Stomach (tissue), 9 donors: ENCODE data around the gene MAN1B1. TPM values are rescaled to one million over a fixed set of nuclear protein-coding genes. Genes with fewer than 3 reads are reported as not detected.
A peak's percentile ranks its signal among the peaks of the same experiment; 100 is the strongest.

Experiments used
- DNase-seq, 2 donors: peaks; one replicate each; pipeline versions ENCODE4 v3.0.0 to v3.0.0-alpha.2; 2013 to 2019
- H3K27ac ChIP-seq, 5 donors: fragments of 200-600 bp in 4 of 5; sonication (generic) in 4 of 5; one replicate each; pipeline ENCODE4 v1.5.1; 2013 to 2019; ENCODE audit warnings: mild to moderate bottlenecking in 1 of 5, moderate library complexity in 1 of 5
- H3K27me3 ChIP-seq, 3 donors: fragments of 200-600 bp; sonication (generic); one replicate each; pipeline ENCODE4 v1.5.1; 2017 to 2019; ENCODE audit warnings: mixed run types in 1 of 3
- H3K36me3 ChIP-seq, 4 donors: fragments of 200-600 bp; sonication (generic); 1 replicate in 3 of 4; 2 replicates in 1 of 4; pipeline ENCODE4 v1.5.1; 2016 to 2019
- H3K4me1 ChIP-seq, 4 donors: fragments of 200-600 bp; sonication (generic); one replicate each; pipeline ENCODE4 v1.5.1; 2016 to 2019
- H3K4me3 ChIP-seq, 4 donors: fragments of 200-600 bp; sonication (generic) in 3 of 4; one replicate each; pipeline ENCODE4 v1.5.1; 2016 to 2019; ENCODE audit warnings: mild to moderate bottlenecking in 1 of 4
- H3K9me3 ChIP-seq, 4 donors: fragments of 200-600 bp; sonication (generic); one replicate each; pipeline ENCODE4 v1.5.1; 2016 to 2019
- EP300 ChIP-seq: sonication (generic); formaldehyde crosslinking; IDR thresholded peaks from one replicate; pipeline ENCODE4 v1.6.1; 2017; ENCODE audit warnings: antibody characterized with exemption
- POLR2A ChIP-seq, 4 donors: fragments of 450-650 bp; IDR thresholded peaks; one replicate each; pipeline ENCODE4 v1.6.1; 2016; ENCODE audit warnings: antibody characterized with exemption in 4 of 4, control low read depth in 2 of 4, mild to moderate bottlenecking in 1 of 4, moderate library complexity in 1 of 4
- POLR2AphosphoS5 ChIP-seq, 3 donors: sonication (generic); formaldehyde crosslinking; IDR thresholded peaks; one replicate each; pipeline ENCODE4 v1.6.1; 2016; ENCODE audit warnings: antibody characterized with exemption in 3 of 3
- WGBS, 5 donors: extraction: QIAGEN DNeasy Blood & Tissue Kit in 3 of 5; methylation state at CpG; one replicate each; pipeline versions ENCODE4 v1.1.5 to v1.1.7; 2013 to 2018; 5-methylcytosine and 5-hydroxymethylcytosine counted together
- intact Hi-C: fragments of 100-400 bp; cut with DNase I; formaldehyde crosslinking; loops from one replicate; pipeline ENCODE4 v1.15.1; 2023; ENCODE audit warnings: low total_unique reads
- polyA plus RNA-seq, 3 donors: library from polyadenylated mRNA; stranded (reverse); fragments of 200-250 nt; gene quantifications; one replicate each; pipeline ENCODE4 v1.2.3, GENCODE V29; 2013
- total RNA-seq, 5 donors: library from RNA; depleted of rRNA; stranded (reverse); fragments of >200 nt; gene quantifications; one replicate each; pipeline versions ENCODE4 v1.1.0 to v1.2.3, GENCODE V29; 2014 to 2016
- TF ChIP-seq, protein P1 (sequence below), 7 experiments: fragments of 450-650 bp in 4 of 7; fragments of 200-600 bp in 3 of 7; sonication (generic) in 3 of 7; IDR thresholded peaks; one replicate each; pipeline ENCODE4 v1.5.1; 2016 to 2019; ENCODE audit warnings: antibody characterized with exemption in 7 of 7, control low read depth in 2 of 7, mild to moderate bottlenecking in 1 of 7
- donor health status: healthy with polysubstance abuse.
- donor health status: Bipolar disorder and iron deficiency.
- donor health status: healthy.

The MAN1B1 gene
- total and polyA plus RNA-seq, 8 donors = 4.7 to 167 (median 39.8) TPM

GRCh38 chr9:137087409-137087925 is 682 bp downstream of the MAN1B1 start:
- WGBS, 5 donors = 8 to 15% (median 10%) methylated on average over 19 to 22 of the region's 22 CpGs
- peak overlapping the region; percentile 90 to 97 (median 96) for H3K27ac ChIP-seq
- no peak for TF ChIP-seq POLR2A (IDR thresholded peaks at IDR 0.05)
- TF ChIP-seq, protein P1, sequence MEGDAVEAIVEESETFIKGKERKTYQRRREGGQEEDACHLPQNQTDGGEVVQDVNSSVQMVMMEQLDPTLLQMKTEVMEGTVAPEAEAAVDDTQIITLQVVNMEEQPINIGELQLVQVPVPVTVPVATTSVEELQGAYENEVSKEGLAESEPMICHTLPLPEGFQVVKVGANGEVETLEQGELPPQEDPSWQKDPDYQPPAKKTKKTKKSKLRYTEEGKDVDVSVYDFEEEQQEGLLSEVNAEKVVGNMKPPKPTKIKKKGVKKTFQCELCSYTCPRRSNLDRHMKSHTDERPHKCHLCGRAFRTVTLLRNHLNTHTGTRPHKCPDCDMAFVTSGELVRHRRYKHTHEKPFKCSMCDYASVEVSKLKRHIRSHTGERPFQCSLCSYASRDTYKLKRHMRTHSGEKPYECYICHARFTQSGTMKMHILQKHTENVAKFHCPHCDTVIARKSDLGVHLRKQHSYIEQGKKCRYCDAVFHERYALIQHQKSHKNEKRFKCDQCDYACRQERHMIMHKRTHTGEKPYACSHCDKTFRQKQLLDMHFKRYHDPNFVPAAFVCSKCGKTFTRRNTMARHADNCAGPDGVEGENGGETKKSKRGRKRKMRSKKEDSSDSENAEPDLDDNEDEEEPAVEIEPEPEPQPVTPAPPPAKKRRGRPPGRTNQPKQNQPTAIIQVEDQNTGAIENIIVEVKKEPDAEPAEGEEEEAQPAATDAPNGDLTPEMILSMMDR (IDR thresholded peaks at IDR 0.05) = no peak
- TF ChIP-seq EP300 = no peak
- no peak for TF ChIP-seq POLR2AphosphoS5 (IDR thresholded peaks at IDR 0.05)
- peak overlapping the region; percentile 68 to 79 (median 73) for H3K4me3 ChIP-seq
- DNase-seq = no peak
- H3K27me3 ChIP-seq = no peaks in the 10 kb centered on the region
- intact Hi-C loops = no loop called here
- no peaks in the 10 kb centered on the region for H3K9me3 ChIP-seq
- H3K36me3 ChIP-seq = peaks cover 4 to 47% (median 42%) of the 10 kb centered on the region in 4 donors
- peaks cover 17 to 61% (median 39%) of the 10 kb centered on the region in 4 donors for H3K4me1 ChIP-seq

DNA sequence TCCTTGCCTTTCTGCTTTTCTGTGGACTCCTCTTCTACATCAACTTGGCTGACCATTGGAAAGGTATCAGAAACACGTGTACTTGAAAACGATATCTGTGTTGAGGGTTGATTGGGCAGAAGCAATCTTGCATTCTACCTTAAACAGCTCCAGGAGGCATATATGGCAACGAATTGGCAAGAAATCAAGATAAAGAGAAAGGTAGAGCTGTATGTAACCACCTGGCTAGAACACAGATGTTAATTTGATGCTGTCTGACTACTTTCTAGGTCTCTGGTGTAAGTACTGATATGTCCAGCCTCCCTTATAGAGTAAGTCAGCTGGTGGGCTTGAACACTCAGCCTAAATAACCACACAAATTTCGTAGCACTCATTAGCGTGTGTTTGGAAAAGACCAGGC is 1.3 kb downstream of the MAN1B1 start:
- Histone ChIP-seq H3K9me3 (no peaks in the 10 kb centered on the region), H3K27ac (no peak overlapping the region), H3K27me3 (no peaks in the 10 kb centered on the region), H3K4me3 (no peak overlapping the region), H3K36me3 (peaks cover 6 to 47% (median 42%) of the 10 kb centered on the region in 4 donors), H3K4me1 (peaks cover 17 to 54% (median 36%) of the 10 kb centered on the region in 4 donors)
- WGBS, 5 donors = 50 to 78% (median 69%) methylated on average over 5 of the region's 5 CpGs
- TF ChIP-seq EP300 (no peak), POLR2AphosphoS5 (IDR thresholded peaks at IDR 0.05) (no peak), POLR2A (IDR thresholded peaks at IDR 0.05) (no peak)
- TF ChIP-seq, protein P1 (IDR thresholded peaks at IDR 0.05) = no peak
- no peak for DNase-seq
- intact Hi-C loops = no loop called here

- H3K9me3 ChIP-seq = no peaks in the 10 kb centered on the region
- peaks cover 17 to 44% (median 29%) of the 10 kb centered on the region in 4 donors for H3K4me1 ChIP-seq
- intact Hi-C loops = no loop called here
- H3K36me3 ChIP-seq = peaks cover 9 to 57% (median 48%) of the 10 kb centered on the region in 4 donors
- DNase-seq = no peak
- TF ChIP-seq POLR2A (IDR thresholded peaks at IDR 0.05) = no peak
- no peak for TF ChIP-seq POLR2AphosphoS5 (IDR thresholded peaks at IDR 0.05)
- no peak for TF ChIP-seq EP300
- TF ChIP-seq, protein P1 (IDR thresholded peaks at IDR 0.05) = no peak
- H3K4me3 ChIP-seq = no peak overlapping the region
- no peak overlapping the region for H3K27ac ChIP-seq
- 72 to 81% (median 75%) methylated on average over 11 of the region's 11 CpGs for WGBS, 5 donors
- no peaks in the 10 kb centered on the region for H3K27me3 ChIP-seq
Observed at GRCh38 chr9:137089232-137089947, 2.6 kb downstream of the MAN1B1 start.

DNA sequence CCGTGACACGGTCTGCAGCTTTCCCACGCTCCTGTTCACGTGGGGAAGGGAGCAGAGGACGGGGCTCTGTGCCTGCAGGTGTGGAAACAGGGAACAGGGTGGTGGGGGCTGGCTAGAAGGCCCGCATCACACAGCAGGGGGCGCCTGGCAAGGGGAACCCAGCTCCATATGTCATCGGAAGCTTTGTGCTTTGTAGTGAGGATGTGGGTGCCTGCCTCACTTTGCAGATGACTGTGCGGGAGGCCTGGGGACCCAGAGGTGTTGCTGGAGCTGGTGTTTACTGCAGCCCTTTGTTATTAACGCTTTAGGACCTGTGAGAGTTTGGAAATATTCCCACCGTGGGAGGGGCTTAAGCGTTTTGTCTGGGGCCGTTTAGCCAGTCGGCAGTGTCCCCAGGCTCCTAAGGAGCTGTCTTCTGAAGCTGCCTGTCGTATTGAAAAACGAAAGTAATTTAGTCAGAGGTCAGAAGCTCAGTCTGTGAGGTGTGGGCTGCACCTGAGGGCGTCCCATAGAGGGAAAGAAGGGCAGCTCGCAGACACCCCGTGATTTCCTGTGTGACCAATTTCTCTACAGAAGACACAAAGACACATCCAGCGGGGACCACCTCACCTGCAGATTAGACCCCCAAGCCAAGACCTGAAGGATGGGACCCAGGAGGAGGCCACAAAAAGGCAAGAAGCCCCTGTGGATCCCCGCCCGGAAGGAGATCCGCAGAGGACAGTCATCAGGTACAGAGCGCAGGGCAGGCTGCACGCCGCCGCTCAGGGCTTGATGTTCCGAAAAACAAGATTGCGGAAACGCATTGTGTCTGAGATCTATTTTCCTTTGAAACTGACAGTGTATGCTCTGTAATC is 9.1 kb downstream of the MAN1B1 start:
- Histone ChIP-seq H3K4me3 (no peak overlapping the region), H3K27me3 (no peaks in the 10 kb centered on the region), H3K9me3 (no peaks in the 10 kb centered on the region), H3K36me3 (peaks cover 35 to 99% (median 91%) of the 10 kb centered on the region in 4 donors), H3K4me1 (no peaks in the 10 kb centered on the region), H3K27ac (peak overlapping the region in 2 of 5 donors; percentile 36 to 60)
- 71 to 78% (median 76%) methylated on average over 30 of the region's 30 CpGs for WGBS, 5 donors
- TF ChIP-seq, protein P1 (IDR thresholded peaks at IDR 0.05) = no peak
- TF ChIP-seq POLR2A (IDR thresholded peaks at IDR 0.05) (no peak), POLR2AphosphoS5 (IDR thresholded peaks at IDR 0.05) (no peak), EP300 (no peak)
- peak; percentile 46 to 70 for DNase-seq
- intact Hi-C loops = no loop called here
